NCI-H82 treated with DMSO at 0.1 percent for 48 hours (cell line): ENCODE results near the gene CEACAM16.

ENCODE experiments used
- DNase-seq: peaks from one replicate; lab custom pipeline; 2025; ENCODE audit not compliant: unreplicated experiment; lab: John Stamatoyannopoulos, UW

The CEACAM16 gene

GRCh38 chr19:44744871-44745332, 46.0 kb downstream of the CEACAM16 start:
- DNase-seq, result no peak

GRCh38 chr19:44745341-44745831, 46.4 kb downstream of the CEACAM16 start:
- DNase-seq, result no peak

- no peak for DNase-seq
Measured at GRCh38 chr19:44745887-44746600, 47.1 kb downstream of the CEACAM16 start.

GRCh38 chr19:44746616-44746945, 47.6 kb downstream of the CEACAM16 start:
- no peak for DNase-seq

- DNase-seq, result peak; percentile 36
Measured at GRCh38 chr19:44746946-44747738, 48.2 kb downstream of the CEACAM16 start.

- no peak for DNase-seq
Measured at GRCh38 chr19:44747739-44748425, 48.9 kb downstream of the CEACAM16 start.

GRCh38 chr19:44748426-44749254, 49.7 kb downstream of the CEACAM16 start, which contains the start of gene BCL3:
BCL3 (plus strand) TSS chr19:44748708; CDS start chr19:44748791, 83 bp downstream.
- no peak for DNase-seq

- no peak for DNase-seq
Measured at GRCh38 chr19:44749292-44749691, 50.3 kb downstream of the CEACAM16 start.

GRCh38 chr19:44749994-44750393, 51.0 kb downstream of the CEACAM16 start:
- DNase-seq, result no peak

GRCh38 chr19:44752123-44752815, 53.3 kb downstream of the CEACAM16 start:
- no peak for DNase-seq

GRCh38 chr19:44752816-44753625, 54.1 kb downstream of the CEACAM16 start:
- DNase-seq, result peak; percentile 79

- DNase-seq, result no peak
Measured at GRCh38 chr19:44753626-44753931, 54.6 kb downstream of the CEACAM16 start.

GRCh38 chr19:44753932-44754749, 55.2 kb downstream of the CEACAM16 start:
- peak; percentile 40 for DNase-seq

GRCh38 chr19:44754750-44755080, 55.8 kb downstream of the CEACAM16 start:
- DNase-seq, result no peak

GRCh38 chr19:44755219-44755618, 56.3 kb downstream of the CEACAM16 start:
- DNase-seq, result no peak

GRCh38 chr19:44756089-44756562, 57.2 kb downstream of the CEACAM16 start:
- DNase-seq, result no peak

- DNase-seq, result peak; percentile 17
Measured at GRCh38 chr19:44757057-44757734, 58.2 kb downstream of the CEACAM16 start.
